Right lobe of liver (tissue), 6 donors: Measurements from ENCODE around the gene LIX1. TPM values are rescaled to one million over a fixed set of nuclear protein-coding genes. Genes with fewer than 3 reads are reported as not detected.

Experiments
- ATAC-seq, 4 donors: fragments of 200-7000 bp; cut with Tn5 transposase; one replicate each; pipeline ENCODE4 v1.9.1; 2020; ENCODE audit warnings: mild to moderate bottlenecking in 4 of 4, moderate library complexity in 4 of 4
- DNase-seq, 3 donors: peaks; one replicate each; pipeline ENCODE4 v3.0.0-alpha.2; 2020
- H3K27ac ChIP-seq, 3 donors: fragments of 200-600 bp; one replicate each; pipeline ENCODE4 v1.8.0; 2022
- H3K27me3 ChIP-seq, 2 donors: fragments of 200-600 bp; one replicate each; pipeline ENCODE4 v1.8.0; 2022
- H3K36me3 ChIP-seq, 4 donors: fragments of 200-600 bp; sonication (generic) in 1 of 4; one replicate each; pipeline versions ENCODE4 v1.5.1 to v1.8.0; 2017 to 2022; ENCODE audit warnings: control low read depth in 1 of 4
- H3K4me1 ChIP-seq, 4 donors: fragments of 200-600 bp; sonication (generic) in 1 of 4; one replicate each; pipeline versions ENCODE4 v1.5.1 to v1.8.0; 2017 to 2022; ENCODE audit warnings: control low read depth in 1 of 4
- H3K4me3 ChIP-seq, 3 donors: fragments of 200-600 bp; one replicate each; pipeline ENCODE4 v1.8.0; 2022
- H3K9me3 ChIP-seq, 4 donors: fragments of 200-600 bp; sonication (generic) in 1 of 4; one replicate each; pipeline versions ENCODE4 v1.5.1 to v1.8.0; 2017 to 2022; ENCODE audit warnings: control low read depth in 1 of 4
- POLR2A ChIP-seq: fragments of 450-650 bp; IDR thresholded peaks from one replicate; pipeline ENCODE4 v1.6.1; 2017; ENCODE audit warnings: antibody characterized with exemption, mild to moderate bottlenecking
- WGBS: methylation state at CpG from one replicate; pipeline ENCODE4 v1.1.6; 2018; ENCODE audit warnings: low coverage, low lambda C conversion rate; ENCODE audit not compliant: insufficient coverage; ENCODE audit errors: missing lambda C conversion rate; 5-methylcytosine and 5-hydroxymethylcytosine counted together
- intact Hi-C, 2 donors: fragments of 100-400 bp; cut with DNase I; formaldehyde crosslinking; loops; one replicate each; pipeline versions ENCODE4 v1.11.2 to v1.14.1; 2022
- total RNA-seq, 6 experiments: library from RNA; depleted of rRNA in 2 of 6; stranded (reverse); fragments of >200 nt in 2 of 6; fragmentation: NEBNext Ultra II Directional in 3 of 6; extraction: Animal tissue kit (Norgen Biotek cat#: 25700) in 3 of 6; gene quantifications; one replicate each; pipeline versions ENCODE4 v1.1.0 to v1.2.4, GENCODE V29; 2016 to 2023
- TF ChIP-seq, protein P1 (sequence below), 4 donors: fragments of 200-600 bp in 3 of 4; fragments of 450-650 bp in 1 of 4; IDR thresholded peaks; one replicate each; pipeline versions ENCODE4 v1.5.1 to v1.8.0; 2016 to 2022; ENCODE audit warnings: antibody characterized with exemption in 4 of 4, mild to moderate bottlenecking in 2 of 4
- donor health status: DM: no; HTN: yes; CAD: no.
- donor health status: DM: no; HTN: no; CAD: no.
- donor health status: DM: no; HTN: no; CAD: no.
- donor health status: DM: no; HTN: yes; CAD: no.
- donor health status: DM: no; HTN: yes; CAD: no.

LIX1 gene
- total RNA-seq, 6 experiments from 2014 or later = not detected

DNA sequence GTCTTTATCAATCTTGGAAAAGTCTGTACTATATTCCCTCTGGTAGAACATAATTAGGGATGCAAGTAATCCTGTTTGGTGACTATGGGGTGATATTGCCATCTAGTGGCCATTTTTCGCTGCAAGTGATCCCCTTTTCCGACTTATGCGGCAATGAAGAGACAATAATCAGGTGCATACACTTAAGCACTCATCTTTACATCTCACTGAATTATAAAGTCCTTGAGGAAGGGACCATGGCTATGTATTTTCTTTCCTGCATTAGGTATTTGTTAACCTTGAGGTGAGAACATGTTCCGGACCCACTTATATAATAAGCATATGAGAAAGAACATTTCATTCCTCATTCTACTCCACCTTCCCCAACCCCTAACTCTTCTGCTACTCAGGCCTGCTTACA is 19.6 kb upstream of the LIX1 start:
- TF ChIP-seq, protein P1, sequence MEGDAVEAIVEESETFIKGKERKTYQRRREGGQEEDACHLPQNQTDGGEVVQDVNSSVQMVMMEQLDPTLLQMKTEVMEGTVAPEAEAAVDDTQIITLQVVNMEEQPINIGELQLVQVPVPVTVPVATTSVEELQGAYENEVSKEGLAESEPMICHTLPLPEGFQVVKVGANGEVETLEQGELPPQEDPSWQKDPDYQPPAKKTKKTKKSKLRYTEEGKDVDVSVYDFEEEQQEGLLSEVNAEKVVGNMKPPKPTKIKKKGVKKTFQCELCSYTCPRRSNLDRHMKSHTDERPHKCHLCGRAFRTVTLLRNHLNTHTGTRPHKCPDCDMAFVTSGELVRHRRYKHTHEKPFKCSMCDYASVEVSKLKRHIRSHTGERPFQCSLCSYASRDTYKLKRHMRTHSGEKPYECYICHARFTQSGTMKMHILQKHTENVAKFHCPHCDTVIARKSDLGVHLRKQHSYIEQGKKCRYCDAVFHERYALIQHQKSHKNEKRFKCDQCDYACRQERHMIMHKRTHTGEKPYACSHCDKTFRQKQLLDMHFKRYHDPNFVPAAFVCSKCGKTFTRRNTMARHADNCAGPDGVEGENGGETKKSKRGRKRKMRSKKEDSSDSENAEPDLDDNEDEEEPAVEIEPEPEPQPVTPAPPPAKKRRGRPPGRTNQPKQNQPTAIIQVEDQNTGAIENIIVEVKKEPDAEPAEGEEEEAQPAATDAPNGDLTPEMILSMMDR (IDR thresholded peaks at IDR 0.05) = peak; percentile 83 to 95 (median 90)
- no peak for TF ChIP-seq POLR2A

DNA sequence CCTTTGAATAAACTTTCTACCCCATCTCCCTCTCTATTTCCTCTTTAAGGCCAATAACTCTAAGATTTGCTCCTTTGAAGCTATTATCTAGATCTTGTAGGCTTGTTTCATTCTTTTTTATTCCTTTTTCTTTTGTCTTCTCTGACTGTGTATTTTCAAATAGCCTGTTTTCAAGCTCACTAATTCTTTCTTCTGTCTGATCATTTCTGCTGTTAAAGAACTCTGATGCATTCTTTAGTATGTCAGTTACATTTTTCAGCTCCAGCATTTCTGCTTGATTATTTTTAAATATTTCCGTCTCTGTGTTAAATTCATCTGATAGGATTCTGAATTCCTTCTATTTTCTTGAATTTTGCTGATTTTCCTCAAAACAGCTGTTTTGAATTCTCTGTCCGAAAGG is 15.3 kb upstream of the LIX1 start:
- intact Hi-C loops = no loop called here
- no peak for TF ChIP-seq POLR2A
- TF ChIP-seq, protein P1 (IDR thresholded peaks at IDR 0.05) = no peak
- 95% methylated on average over 2 of the region's 2 CpGs for WGBS
- DNase-seq (no peak), ATAC-seq (no peak)
- Histone ChIP-seq H3K4me1 (no peaks in the 10 kb centered on the region), H3K9me3 (peaks cover 0 to 7% (median 0%) of the 10 kb centered on the region in 4 donors), H3K27ac (no peak overlapping the region), H3K4me3 (no peak overlapping the region), H3K27me3 (no peaks in the 10 kb centered on the region), H3K36me3 (peaks cover 0 to 12% (median 5%) of the 10 kb centered on the region in 4 donors)

More for the DNA sequence above, 19.6 kb upstream of the LIX1 start:
- no peaks in the 10 kb centered on the region for H3K27me3 ChIP-seq
- peak; percentile 83 to 91 (median 88) for ATAC-seq
- intact Hi-C loops = no loop called here
- H3K4me3 ChIP-seq = no peak overlapping the region
- H3K4me1 ChIP-seq = no peaks in the 10 kb centered on the region
- H3K9me3 ChIP-seq = peaks cover 0 to 7% (median 0%) of the 10 kb centered on the region in 4 donors
- WGBS = 24% methylated on average over 4 of the region's 4 CpGs
- DNase-seq = peak in 1 of 3 donors; percentile 59
- H3K27ac ChIP-seq = no peak overlapping the region
- H3K36me3 ChIP-seq = peaks cover 0 to 32% (median 7%) of the 10 kb centered on the region in 4 donors

DNA sequence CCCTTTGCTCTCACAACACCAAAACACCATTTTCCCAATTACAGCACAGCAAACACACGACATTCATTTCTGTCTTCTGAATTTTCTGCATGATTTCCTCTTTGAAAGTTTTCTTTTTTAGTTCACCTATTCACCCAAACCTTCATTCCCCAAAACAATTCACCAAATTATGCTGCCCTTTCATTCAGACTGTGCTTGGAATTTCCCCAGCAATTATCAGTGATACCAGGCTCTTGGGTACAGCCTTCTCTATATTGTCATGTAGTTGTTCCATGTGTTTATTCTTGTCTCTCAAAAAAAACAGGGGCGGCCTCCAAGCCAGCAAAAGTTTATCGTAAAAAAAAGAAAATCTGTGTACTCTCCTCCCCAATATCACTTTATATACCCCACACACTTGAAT is 9.0 kb upstream of the LIX1 start:
- H3K4me3 ChIP-seq = no peak overlapping the region
- no peaks in the 10 kb centered on the region for H3K27me3 ChIP-seq
- intact Hi-C loops = no loop called here
- H3K36me3 ChIP-seq = no peaks in the 10 kb centered on the region
- DNase-seq (no peak), ATAC-seq (no peak)
- TF ChIP-seq, protein P1 (IDR thresholded peaks at IDR 0.05) = no peak
- TF ChIP-seq POLR2A = no peak
- H3K27ac ChIP-seq = no peak overlapping the region
- no peaks in the 10 kb centered on the region for H3K4me1 ChIP-seq
- no peaks in the 10 kb centered on the region for H3K9me3 ChIP-seq
- WGBS = 77% methylated on average over 3 of the region's 3 CpGs

DNA sequence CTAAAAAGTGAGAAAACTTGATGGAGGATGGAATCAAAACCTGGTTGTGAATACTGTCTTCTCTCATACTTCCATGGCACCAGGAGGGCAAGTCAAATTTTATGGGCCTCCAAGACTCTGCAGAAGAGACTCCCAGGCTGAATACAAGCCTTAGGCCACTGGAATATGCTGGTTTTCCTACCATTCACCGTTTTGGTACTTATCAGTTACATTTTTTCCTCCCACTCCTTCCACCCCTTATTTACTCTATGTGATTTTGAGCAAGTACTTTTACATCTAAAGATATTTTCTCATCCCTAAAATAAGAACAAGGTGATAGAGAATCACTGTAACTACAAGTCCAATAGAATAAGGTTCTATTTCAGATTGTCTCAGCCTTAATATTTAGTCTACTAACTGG is 8.0 kb upstream of the LIX1 start:
- no peak for ATAC-seq
- Histone ChIP-seq H3K4me1 (no peaks in the 10 kb centered on the region), H3K36me3 (no peaks in the 10 kb centered on the region), H3K4me3 (no peak overlapping the region), H3K9me3 (no peaks in the 10 kb centered on the region), H3K27me3 (no peaks in the 10 kb centered on the region), H3K27ac (no peak overlapping the region)
- WGBS = 38% methylated on average over 1 of the region's 1 CpG
- no peak for TF ChIP-seq POLR2A
- TF ChIP-seq, protein P1 (IDR thresholded peaks at IDR 0.05) = no peak
- no peak for DNase-seq
- intact Hi-C loops = no loop called here

DNA sequence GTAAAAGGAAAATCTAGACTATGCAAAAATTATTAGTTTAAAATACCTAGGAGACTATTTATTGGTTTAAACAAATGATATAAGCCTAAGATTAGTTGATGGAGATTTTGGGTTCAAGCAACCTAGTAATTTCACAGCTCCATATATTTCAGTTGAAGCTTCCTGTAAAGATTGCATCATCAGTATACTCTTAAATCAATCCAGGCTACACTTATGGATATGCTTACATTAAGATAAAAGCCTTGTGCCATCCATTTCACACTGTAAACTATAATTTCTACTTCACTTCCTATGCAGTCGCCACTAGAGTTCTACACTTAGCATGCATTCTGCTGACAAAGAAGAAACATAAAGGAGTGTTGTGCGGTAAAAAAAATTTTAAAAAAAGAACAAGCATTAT is 7.3 kb upstream of the LIX1 start:
- Histone ChIP-seq H3K4me3 (no peak overlapping the region), H3K36me3 (no peaks in the 10 kb centered on the region), H3K9me3 (no peaks in the 10 kb centered on the region), H3K4me1 (no peaks in the 10 kb centered on the region), H3K27ac (no peak overlapping the region), H3K27me3 (no peaks in the 10 kb centered on the region)
- no peak for DNase-seq
- 68% methylated on average over 2 of the region's 2 CpGs for WGBS
- intact Hi-C loops = no loop called here
- no peak for TF ChIP-seq POLR2A
- TF ChIP-seq, protein P1 (IDR thresholded peaks at IDR 0.05) = no peak
- ATAC-seq = no peak
